ENCODE data around the gene ACTMAP.
"Not testable (repeated sequence)": the region's sequence is repeated elsewhere in the genome, so short reads cannot be mapped to it uniquely, and the experiment has no call there.

The ACTMAP gene

GRCh38 chr19:40777645-40777936, 27.3 kb upstream of the ACTMAP start:
- no peak for TF ChIP-seq CTCF (IDR thresholded peaks at IDR 0.05; ENCODE audit: unreplicated experiment in 3 of 3)
- Mint-ChIP-seq H3K27ac (peak overlapping the region; percentile 97 to 100 (median 100)), H3K27me3 (ENCODE audit: low read depth) (peaks cover 5% of the 10 kb centered on the region), H3K4me1 (peaks cover 14% of the 10 kb centered on the region), H3K4me3 (peak overlapping the region; percentile 86 to 91 (median 87)), H3K9me3 (no peaks in the 10 kb centered on the region), H3K36me3 (ENCODE audit: low read depth) (no peaks in the 10 kb centered on the region)

GRCh38 chr19:40776932-40777644, 26.8 kb upstream of the ACTMAP start:
- Mint-ChIP-seq H3K9me3 (no peaks in the 10 kb centered on the region), H3K4me1 (peaks cover 14% of the 10 kb centered on the region), H3K27ac (peak overlapping the region; percentile 97 to 100 (median 100)), H3K4me3 (peak overlapping the region; percentile 86 to 91 (median 87)), H3K36me3 (ENCODE audit: low read depth) (peaks cover under 1% of the 10 kb centered on the region), H3K27me3 (ENCODE audit: low read depth) (peaks cover 4% of the 10 kb centered on the region)
- TF ChIP-seq CTCF (IDR thresholded peaks at IDR 0.05; ENCODE audit: unreplicated experiment in 3 of 3), result no peak

GRCh38 chr19:40776364-40776763, 26.1 kb upstream of the ACTMAP start:
- H3K9me3 Mint-ChIP-seq, result no peaks in the 10 kb centered on the region
- peaks cover 14% of the 10 kb centered on the region for H3K4me1 Mint-ChIP-seq
- H3K27ac Mint-ChIP-seq, result peak overlapping the region in 2 of 3 experiments; percentile 97 to 100
- H3K36me3 Mint-ChIP-seq (ENCODE audit: low read depth), result peaks cover 3% of the 10 kb centered on the region
- peak overlapping the region; percentile 46 to 91 (median 87) for H3K4me3 Mint-ChIP-seq
- no peak for TF ChIP-seq CTCF (IDR thresholded peaks at IDR 0.05; ENCODE audit: unreplicated experiment in 3 of 3)
- no peaks in the 10 kb centered on the region for H3K27me3 Mint-ChIP-seq (ENCODE audit: low read depth)

- no peaks in the 10 kb centered on the region for H3K9me3 Mint-ChIP-seq
Observed at GRCh38 chr19:40775632-40776022, 25.4 kb upstream of the ACTMAP start.

GRCh38 chr19:40774916-40775631, 24.8 kb upstream of the ACTMAP start, which contains the start of gene MIA:
Gene MIA, plus strand, starts transcription at chr19:40775521. Its CDS starts 22 bp downstream, at chr19:40775543.
- peaks cover 14% of the 10 kb centered on the region for H3K4me1 Mint-ChIP-seq
- no peaks in the 10 kb centered on the region for H3K27me3 Mint-ChIP-seq (ENCODE audit: low read depth)
- peak within 1 kb of the TSS; percentile 50 to 61 (median 52) for H3K4me3 Mint-ChIP-seq
- no peaks in the 10 kb centered on the region for H3K9me3 Mint-ChIP-seq
- H3K36me3 Mint-ChIP-seq (ENCODE audit: low read depth), result peaks cover 8% of the 10 kb centered on the region
- TF ChIP-seq CTCF (IDR thresholded peaks at IDR 0.05; ENCODE audit: unreplicated experiment in 3 of 3), result no peak
- peak within 1 kb of the TSS; percentile 55 to 100 (median 73) for H3K27ac Mint-ChIP-seq

More at GRCh38 chr19:40775632-40776022, 25.4 kb upstream of the ACTMAP start:
- TF ChIP-seq CTCF (IDR thresholded peaks at IDR 0.05; ENCODE audit: unreplicated experiment in 3 of 3), result no peak
- Mint-ChIP-seq H3K36me3 (ENCODE audit: low read depth) (peaks cover 8% of the 10 kb centered on the region), H3K4me3 (peak overlapping the region; percentile 43 to 61 (median 50)), H3K27me3 (ENCODE audit: low read depth) (no peaks in the 10 kb centered on the region), H3K4me1 (peaks cover 14% of the 10 kb centered on the region), H3K27ac (peak overlapping the region; percentile 19 to 73 (median 34))

- not testable (repeated sequence) for H3K27me3 Mint-ChIP-seq (ENCODE audit: low read depth); H3K4me1 Mint-ChIP-seq; H3K9me3 Mint-ChIP-seq; H3K4me3 Mint-ChIP-seq
- peaks cover 12% of the 10 kb centered on the region for H3K36me3 Mint-ChIP-seq (ENCODE audit: low read depth)
- peak overlapping the region in 1 of 3 experiments; percentile 1 for H3K27ac Mint-ChIP-seq
Observed at GRCh38 chr19:40771101-40771862, 21.0 kb upstream of the ACTMAP start.
